Measurements from ENCODE around the gene RPS6KA2.
"Not testable (repeated sequence)": the region's sequence is repeated elsewhere in the genome, so short reads cannot be mapped to it uniquely, and the experiment has no call there.

RPS6KA2 gene

GRCh38 chr6:166589337-166589731 lies 37.7 kb downstream of the RPS6KA2 start:
- DNase-seq = no peak

GRCh38 chr6:166588691-166589336 lies 38.2 kb downstream of the RPS6KA2 start:
- no peak for DNase-seq

GRCh38 chr6:166587631-166588413 lies 39.2 kb downstream of the RPS6KA2 start:
- DNase-seq = no peak

GRCh38 chr6:166586424-166587156 lies 40.5 kb downstream of the RPS6KA2 start, which contains the start of gene RAMACL:
Gene RAMACL (minus strand): TSS chr6:166586678. CDS start chr6:166586477, 201 bp downstream.
- peak; percentile 44 for DNase-seq

- DNase-seq = no peak
These were observed 42.1 kb downstream of the RPS6KA2 start for GRCh38 chr6:166584853-166585429.

- no peak for DNase-seq
These were observed 42.9 kb downstream of the RPS6KA2 start for GRCh38 chr6:166584155-166584554.

GRCh38 chr6:166583230-166583965 lies 43.7 kb downstream of the RPS6KA2 start:
- peak; percentile 5 for DNase-seq

GRCh38 chr6:166582258-166582657 lies 44.8 kb downstream of the RPS6KA2 start:
- no peak for DNase-seq

GRCh38 chr6:166581801-166582200 lies 45.2 kb downstream of the RPS6KA2 start:
- not testable (repeated sequence) for DNase-seq

- no peak for DNase-seq
These were observed 46.0 kb downstream of the RPS6KA2 start for GRCh38 chr6:166581091-166581511.

GRCh38 chr6:166580076-166581050 lies 46.7 kb downstream of the RPS6KA2 start:
- no peak for DNase-seq

- no peak for DNase-seq
These were observed 47.7 kb downstream of the RPS6KA2 start for GRCh38 chr6:166579237-166579850.

- DNase-seq = no peak
These were observed 48.4 kb downstream of the RPS6KA2 start for GRCh38 chr6:166578536-166579236.

- no peak for DNase-seq
These were observed 51.8 kb downstream of the RPS6KA2 start for GRCh38 chr6:166575205-166575604.

- no peak for DNase-seq
These were observed 53.4 kb downstream of the RPS6KA2 start for GRCh38 chr6:166573511-166574216.

GRCh38 chr6:166572370-166573261 lies 54.4 kb downstream of the RPS6KA2 start:
- no peak for DNase-seq

- no peak for DNase-seq
These were observed 55.9 kb downstream of the RPS6KA2 start for GRCh38 chr6:166570929-166571713.

All from hematopoietic multipotent progenitor cell treated with erythropoietin and hydrocortisone succinate and interleukin-3 and kit ligand, for 6 days (in vitro differentiated cells).